Suprapubic skin (tissue), 3 donors: ENCODE results near the gene FAM222A.

Source experiments
- CTCF ChIP-seq, 2 donors: fragments of 200-600 bp in 1 of 2; fragments of 450-650 bp in 1 of 2; sonication (generic) in 1 of 2; IDR thresholded peaks; one replicate each; pipeline ENCODE4 v1.5.1; 2016 to 2019; ENCODE audit warnings: antibody characterized with exemption in 2 of 2, mild to moderate bottlenecking in 1 of 2, moderate library complexity in 1 of 2
- POLR2AphosphoS5 ChIP-seq, 3 donors: sonication (generic); formaldehyde crosslinking; IDR thresholded peaks; one replicate each; pipeline ENCODE4 v1.6.1; 2017; ENCODE audit warnings: antibody characterized with exemption in 3 of 3

GRCh38 chr12:109715310-109716091, 1.9 kb downstream of the FAM222A start:
- no peak for TF ChIP-seq CTCF (IDR thresholded peaks at IDR 0.05)
- no peak for TF ChIP-seq POLR2AphosphoS5 (IDR thresholded peaks at IDR 0.05)
